MCF 10A (cell line): Measurements from ENCODE around the gene PDE1C. TPM values are rescaled to one million over a fixed set of nuclear protein-coding genes. Genes with fewer than 3 reads are reported as not detected.

ENCODE experiments used
- BruUV-seq: library from RNA; stranded (reverse); fragments of 400-500 nt; replicated peaks from 2 replicates; lab custom pipeline; 2021; lab: Mats Ljungman, UMichigan
- CTCF ChIA-PET: fragments of 300-600 bp; sonication (Branson Sonifier 250); formaldehyde crosslinking; extraction: SDS; loops from one replicate; lab custom pipeline; 2021; ENCODE audit warnings: antibody characterized with exemption, inconsistent platforms; lab: Yijun Ruan, JAX
- POLR2A ChIA-PET: fragments of 300-600, 350-650 bp; sonication (Branson Sonifier 250); formaldehyde crosslinking; extraction: SDS; loops from one replicate; lab custom pipeline; 2020; ENCODE audit warnings: antibody characterized with exemption, inconsistent platforms; lab: Yijun Ruan, JAX
- DNase-seq: peaks from one replicate; pipeline ENCODE4 v3.0.0-alpha.2; 2018; ENCODE audit not compliant: unreplicated experiment
- H3K27ac Mint-ChIP-seq: one replicate; pipeline ENCODE4 v1.8.0; 2022; ENCODE audit warnings: mild to moderate bottlenecking, low read depth, mixed read lengths; ENCODE audit not compliant: unreplicated experiment
- H3K27me3 Mint-ChIP-seq: one replicate; pipeline ENCODE4 v1.8.0; 2022; ENCODE audit warnings: mixed read lengths; ENCODE audit not compliant: insufficient read depth, unreplicated experiment
- H3K36me3 Mint-ChIP-seq: one replicate; pipeline ENCODE4 v1.8.0; 2022; ENCODE audit warnings: mild to moderate bottlenecking, moderate library complexity, mixed read lengths; ENCODE audit not compliant: insufficient read depth, unreplicated experiment
- H3K4me1 Mint-ChIP-seq: one replicate; pipeline ENCODE4 v1.8.0; 2022; ENCODE audit warnings: mixed read lengths; ENCODE audit not compliant: insufficient read depth, unreplicated experiment
- H3K4me3 Mint-ChIP-seq: one replicate; pipeline ENCODE4 v1.8.0; 2022; ENCODE audit warnings: mild to moderate bottlenecking, moderate library complexity, mixed read lengths; ENCODE audit not compliant: unreplicated experiment
- H3K9me3 Mint-ChIP-seq: one replicate; pipeline ENCODE4 v1.8.0; 2022; ENCODE audit warnings: mixed read lengths; ENCODE audit not compliant: unreplicated experiment
- CTCF ChIP-seq: fragments of 200-600 bp; IDR thresholded peaks from one replicate; pipeline ENCODE4 v1.8.0; 2022; ENCODE audit warnings: antibody characterized with exemption, mild to moderate bottlenecking; ENCODE audit not compliant: unreplicated experiment
- intact Hi-C: fragments of 100-400 bp; cut with micrococcal nuclease; formaldehyde crosslinking; loops from 2 replicates; pipeline ENCODE4 v1.14.1; 2022
- total RNA-seq: library from RNA; stranded (reverse); gene quantifications from 2 replicates; pipeline ENCODE4 v1.2.3, GENCODE V29; 2022

The PDE1C gene
- total RNA-seq, 1 experiment from 2014 or later: 0.14 TPM

GRCh38 chr7:31921047-31921446 lies 149.2 kb downstream of the PDE1C start:
- H3K27me3 Mint-ChIP-seq: no peaks in the 10 kb centered on the region
- H3K4me3 Mint-ChIP-seq: no peak overlapping the region
- no TSS peak for BruUV-seq
- no peak for TF ChIP-seq CTCF
- ChIA-PET CTCF (no interaction called here), POLR2A (no interaction called here)
- no peaks in the 10 kb centered on the region for H3K36me3 Mint-ChIP-seq
- H3K4me1 Mint-ChIP-seq: no peaks in the 10 kb centered on the region
- no peak overlapping the region for H3K27ac Mint-ChIP-seq
- H3K9me3 Mint-ChIP-seq: no peaks in the 10 kb centered on the region
- intact Hi-C loops: no loop called here
- no peak for DNase-seq

- BruUV-seq: no TSS peak
- H3K4me3 Mint-ChIP-seq: no peak overlapping the region
- no peaks in the 10 kb centered on the region for H3K36me3 Mint-ChIP-seq
- POLR2A ChIA-PET: no interaction called here
- H3K4me1 Mint-ChIP-seq: no peaks in the 10 kb centered on the region
- no peak overlapping the region for H3K27ac Mint-ChIP-seq
- intact Hi-C loops: no loop called here
- CTCF ChIA-PET: interaction anchor here (0.6 kb wide), 2 partner anchors 1264 to 1937 kb away, joined by 3 read pairs; no protein-coding TSS in a partner anchor
- no peaks in the 10 kb centered on the region for H3K9me3 Mint-ChIP-seq
- no peak for TF ChIP-seq CTCF
- H3K27me3 Mint-ChIP-seq: no peaks in the 10 kb centered on the region
- no peak for DNase-seq
Observed at GRCh38 chr7:31919678-31920369, 150.4 kb downstream of the PDE1C start.

GRCh38 chr7:31918706-31919393 lies 151.4 kb downstream of the PDE1C start:
- intact Hi-C loops: no loop called here
- ChIA-PET POLR2A (no interaction called here), CTCF (interaction anchor here (0.6 kb wide), 1 partner anchor 476 kb away, joined by 3 read pairs; no protein-coding TSS in a partner anchor)
- no peak for TF ChIP-seq CTCF
- no peak overlapping the region for H3K4me3 Mint-ChIP-seq
- BruUV-seq: no TSS peak
- no peaks in the 10 kb centered on the region for H3K27me3 Mint-ChIP-seq
- no peak overlapping the region for H3K27ac Mint-ChIP-seq
- H3K9me3 Mint-ChIP-seq: no peaks in the 10 kb centered on the region
- no peaks in the 10 kb centered on the region for H3K4me1 Mint-ChIP-seq
- no peak for DNase-seq
- H3K36me3 Mint-ChIP-seq: no peaks in the 10 kb centered on the region

GRCh38 chr7:31917256-31917655 lies 153.0 kb downstream of the PDE1C start:
- Mint-ChIP-seq H3K4me3 (no peak overlapping the region), H3K27me3 (no peaks in the 10 kb centered on the region), H3K36me3 (no peaks in the 10 kb centered on the region), H3K9me3 (no peaks in the 10 kb centered on the region), H3K27ac (no peak overlapping the region), H3K4me1 (no peaks in the 10 kb centered on the region)
- POLR2A ChIA-PET: no interaction called here
- BruUV-seq: no TSS peak
- intact Hi-C loops: no loop called here
- no peak for TF ChIP-seq CTCF
- no peak for DNase-seq
- CTCF ChIA-PET: interaction anchor here (0.6 kb wide), 1 partner anchor 24 kb away, joined by 3 read pairs; no protein-coding TSS in a partner anchor
